HL-60 (cell line): ENCODE results near the gene ARPP21.

Experiments used
- DNase-seq, 2 experiments: peaks; one replicate each; pipeline ENCODE4 v3.0.0-alpha.2; 2010 to 2020; ENCODE audit warnings: low read depth in 1 of 2, low spot score in 1 of 2
- H3K27ac ChIP-seq: fragments of 250-450 bp; sonication (Bioruptor Pico); replicated peaks from 2 replicates; pipeline ENCODE4 v1.5.1; 2020; ENCODE audit warnings: mild to moderate bottlenecking, moderate library complexity
- H3K27me3 ChIP-seq: fragments of 250-450 bp; sonication (Bioruptor Pico); 2 replicates; pipeline ENCODE4 v1.5.1; 2021; ENCODE audit warnings: mild to moderate bottlenecking, moderate library complexity; ENCODE audit not compliant: insufficient read depth, poor library complexity, severe bottlenecking
- H3K4me3 ChIP-seq: replicated peaks from 2 replicates; pipeline ENCODE4 v1.5.1; 2011; ENCODE audit warnings: mild to moderate bottlenecking, control low read depth, low read length; ENCODE audit not compliant: insufficient read depth
- CTCF ChIP-seq: IDR thresholded peaks from one replicate; pipeline ENCODE4 v1.5.1; 2011; ENCODE audit warnings: low read length, control low read depth, inconsistent platforms; ENCODE audit not compliant: insufficient read depth
- GABPA ChIP-seq: IDR thresholded peaks from 2 replicates; pipeline ENCODE4 v1.6.1; 2012; ENCODE audit warnings: low read depth
- POLR2AphosphoS5 ChIP-seq: IDR thresholded peaks from 2 replicates; pipeline ENCODE4 v1.6.1; 2012; ENCODE audit warnings: low read depth
- REST ChIP-seq: IDR thresholded peaks from 2 replicates; pipeline ENCODE4 v1.6.1; 2012; ENCODE audit warnings: low read depth; ENCODE audit not compliant: insufficient replicate concordance
- SPI1 ChIP-seq: IDR thresholded peaks from 2 replicates; pipeline ENCODE4 v1.6.1; 2012; ENCODE audit warnings: low read depth, mild to moderate bottlenecking, borderline replicate concordance

Gene ARPP21

GRCh38 chr3:35675206-35675605 is 35.9 kb downstream of the ARPP21 start:
- H3K27me3 ChIP-seq = no peaks in the 10 kb centered on the region
- H3K4me3 ChIP-seq = no peak overlapping the region
- H3K27ac ChIP-seq = no peak overlapping the region
- no peak for DNase-seq
- TF ChIP-seq POLR2AphosphoS5 (no peak), SPI1 (no peak), CTCF (no peak), GABPA (no peak)

- H3K27me3 ChIP-seq = no peaks in the 10 kb centered on the region
- no peak for DNase-seq
- TF ChIP-seq CTCF = no peak
- TF ChIP-seq GABPA = no peak
- TF ChIP-seq SPI1 = no peak
- TF ChIP-seq REST = no peak
- TF ChIP-seq POLR2AphosphoS5 = no peak
- no peak overlapping the region for H3K27ac ChIP-seq
- no peak overlapping the region for H3K4me3 ChIP-seq
These were observed 36.3 kb downstream of the ARPP21 start for GRCh38 chr3:35675621-35676020.

GRCh38 chr3:35677797-35678196 is 38.5 kb downstream of the ARPP21 start:
- TF ChIP-seq CTCF = no peak
- TF ChIP-seq REST = no peak
- TF ChIP-seq GABPA = no peak
- Histone ChIP-seq H3K27me3 (no peaks in the 10 kb centered on the region), H3K4me3 (no peak overlapping the region), H3K27ac (no peak overlapping the region)
- DNase-seq = no peak

- TF ChIP-seq SPI1 (no peak), GABPA (no peak), CTCF (no peak), POLR2AphosphoS5 (no peak), REST (no peak)
- Histone ChIP-seq H3K4me3 (no peak overlapping the region), H3K27me3 (no peaks in the 10 kb centered on the region), H3K27ac (no peak overlapping the region)
- DNase-seq = no peak
These were observed 39.4 kb downstream of the ARPP21 start for GRCh38 chr3:35678643-35679161.
